Lower lobe of right lung (tissue), 2 donors: ENCODE results near the gene STK24. TPM values are rescaled to one million over a fixed set of nuclear protein-coding genes. Genes with fewer than 3 reads are reported as not detected.

Experiments used
- ATAC-seq, 2 donors: fragments of 200-7000 bp; cut with Tn5 transposase; one replicate each; pipeline ENCODE4 v1.9.1; 2020 to 2022; ENCODE audit warnings: mild to moderate bottlenecking in 2 of 2, moderate library complexity in 2 of 2
- DNase-seq: peaks from one replicate; pipeline ENCODE4 v3.0.0-alpha.2; 2020
- H3K27ac ChIP-seq: fragments of 200-600 bp; one replicate; pipeline ENCODE4 v1.8.0; 2022
- H3K27me3 ChIP-seq: fragments of 200-600 bp; one replicate; pipeline ENCODE4 v1.8.0; 2022; ENCODE audit warnings: low read depth
- H3K36me3 ChIP-seq: fragments of 200-600 bp; one replicate; pipeline ENCODE4 v1.8.0; 2022; ENCODE audit warnings: mild to moderate bottlenecking
- H3K4me1 ChIP-seq: fragments of 200-600 bp; one replicate; pipeline ENCODE4 v1.8.0; 2022
- H3K4me3 ChIP-seq: fragments of 200-600 bp; one replicate; pipeline ENCODE4 v1.8.0; 2022; ENCODE audit warnings: mild to moderate bottlenecking
- H3K9me3 ChIP-seq: fragments of 200-600 bp; one replicate; pipeline ENCODE4 v1.8.0; 2022
- CTCF ChIP-seq: fragments of 200-600 bp; IDR thresholded peaks from one replicate; pipeline ENCODE4 v1.8.0; 2022; ENCODE audit warnings: antibody characterized with exemption, mild to moderate bottlenecking
- intact Hi-C: fragments of 100-400 bp; cut with DNase I; formaldehyde crosslinking; loops from one replicate; pipeline ENCODE4 v1.11.0; 2022
- total RNA-seq: library from RNA; stranded (reverse); fragmentation: NEBNext Ultra II Directional; extraction: Animal tissue kit (Norgen Biotek cat#: 25700); gene quantifications from one replicate; pipeline ENCODE4 v1.2.1, GENCODE V29; 2021
- donor health status: DM: no; HTN: yes; CAD: no; lungs with severe emphysema.

STK24 gene
- total RNA-seq, 1 donor from 2014 or later: 94.5 TPM

DNA sequence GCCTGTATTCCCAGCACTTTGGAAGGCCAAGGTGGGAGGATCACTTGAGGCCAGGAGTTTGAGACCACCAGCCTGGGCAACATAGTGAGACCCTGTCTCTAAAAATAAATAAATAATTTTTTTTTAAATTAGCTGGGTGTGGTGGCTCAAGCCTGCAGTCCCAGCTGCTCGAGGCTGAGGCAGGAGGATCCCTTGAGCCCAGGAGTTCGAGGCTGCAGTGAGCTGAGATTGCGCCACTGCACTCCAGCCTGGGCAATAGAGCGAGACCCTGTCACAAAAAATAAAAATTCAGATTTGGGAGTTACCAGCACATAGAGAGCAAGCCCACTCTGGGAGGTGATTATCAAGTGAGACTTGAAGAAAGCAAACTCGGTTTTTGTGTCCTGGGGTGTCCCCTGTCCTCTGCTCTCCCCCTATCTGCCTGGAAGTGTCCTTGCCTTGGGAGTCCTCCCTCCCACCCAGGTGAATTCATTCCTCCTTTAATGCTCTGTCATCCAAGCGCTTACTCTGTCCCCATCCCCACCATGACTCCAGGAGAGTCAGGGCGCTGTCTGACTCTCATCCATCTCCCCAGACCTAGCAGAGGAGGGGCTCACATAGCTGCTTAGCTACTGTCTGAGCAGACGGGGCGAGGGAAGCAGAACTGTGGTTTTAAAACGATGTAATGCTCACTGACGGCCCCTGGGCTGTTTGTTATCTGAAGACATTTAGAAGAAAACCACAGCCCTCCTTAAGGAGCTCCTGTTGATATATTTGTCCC is 146.8 kb downstream of the STK24 start:
- no peak for ATAC-seq
- intact Hi-C loops: no loop called here
- Histone ChIP-seq H3K27me3 (no peaks in the 10 kb centered on the region), H3K4me3 (no peak overlapping the region), H3K9me3 (no peaks in the 10 kb centered on the region), H3K36me3 (peaks cover 49% of the 10 kb centered on the region), H3K4me1 (no peaks in the 10 kb centered on the region), H3K27ac (no peak overlapping the region)
- no peak for TF ChIP-seq CTCF
- DNase-seq: no peak

DNA sequence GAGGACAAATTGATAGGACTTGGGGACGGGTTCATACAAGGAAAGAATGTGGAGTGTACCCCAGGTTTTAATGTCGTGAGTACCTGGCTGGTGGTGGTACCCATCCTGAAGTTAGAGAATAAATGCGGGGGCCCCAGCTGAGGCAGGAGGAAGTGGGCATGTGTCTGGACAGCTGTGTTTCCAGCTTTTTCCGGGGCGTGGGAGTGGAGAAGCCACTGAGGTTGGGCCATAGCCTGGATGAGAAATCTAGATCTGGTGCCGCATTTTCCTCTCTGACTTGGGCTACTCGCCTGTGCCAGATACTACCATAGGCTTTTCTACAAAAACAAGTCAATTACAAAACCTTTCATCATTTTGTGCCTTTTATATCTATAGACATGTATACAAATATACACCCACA is 147.4 kb downstream of the STK24 start:
- H3K4me1 ChIP-seq: no peaks in the 10 kb centered on the region
- no peaks in the 10 kb centered on the region for H3K9me3 ChIP-seq
- no peak overlapping the region for H3K4me3 ChIP-seq
- TF ChIP-seq CTCF: no peak
- peaks cover 52% of the 10 kb centered on the region for H3K36me3 ChIP-seq
- H3K27ac ChIP-seq: no peak overlapping the region
- DNase-seq (no peak), ATAC-seq (no peak)
- intact Hi-C loops: no loop called here
- H3K27me3 ChIP-seq: no peaks in the 10 kb centered on the region

DNA sequence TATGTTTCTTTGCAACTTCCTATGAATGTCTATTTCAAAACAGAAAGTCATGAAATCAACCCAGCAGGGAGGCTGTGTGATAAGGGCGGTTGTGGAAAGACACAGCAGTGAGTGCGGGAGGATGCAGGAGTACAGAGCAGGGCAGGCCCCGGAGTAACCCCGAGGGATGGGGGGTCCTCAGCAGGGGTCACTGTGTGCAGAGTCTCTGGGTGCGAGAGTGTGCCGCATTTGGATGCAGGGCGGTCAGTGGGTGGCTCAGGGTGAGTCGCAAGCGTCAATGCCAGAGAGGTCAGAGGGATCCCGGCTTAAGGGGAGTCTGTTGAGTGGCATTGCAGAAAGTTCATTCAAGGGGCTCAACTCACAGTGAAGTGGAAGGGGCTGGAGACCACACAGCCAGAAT is 147.8 kb downstream of the STK24 start:
- ATAC-seq (no peak), DNase-seq (no peak)
- Histone ChIP-seq H3K9me3 (no peaks in the 10 kb centered on the region), H3K4me1 (no peaks in the 10 kb centered on the region), H3K27ac (no peak overlapping the region), H3K4me3 (no peak overlapping the region), H3K27me3 (no peaks in the 10 kb centered on the region), H3K36me3 (peaks cover 53% of the 10 kb centered on the region)
- no peak for TF ChIP-seq CTCF
- intact Hi-C loops: no loop called here

- Histone ChIP-seq H3K27ac (no peak overlapping the region), H3K27me3 (no peaks in the 10 kb centered on the region), H3K9me3 (no peaks in the 10 kb centered on the region), H3K36me3 (peaks cover 59% of the 10 kb centered on the region), H3K4me3 (no peak overlapping the region), H3K4me1 (no peaks in the 10 kb centered on the region)
- no peak for DNase-seq
- no peak for ATAC-seq
- TF ChIP-seq CTCF: no peak
- intact Hi-C loops: no loop called here
These were observed 148.5 kb downstream of the STK24 start for GRCh38 chr13:98428256-98428966.

DNA sequence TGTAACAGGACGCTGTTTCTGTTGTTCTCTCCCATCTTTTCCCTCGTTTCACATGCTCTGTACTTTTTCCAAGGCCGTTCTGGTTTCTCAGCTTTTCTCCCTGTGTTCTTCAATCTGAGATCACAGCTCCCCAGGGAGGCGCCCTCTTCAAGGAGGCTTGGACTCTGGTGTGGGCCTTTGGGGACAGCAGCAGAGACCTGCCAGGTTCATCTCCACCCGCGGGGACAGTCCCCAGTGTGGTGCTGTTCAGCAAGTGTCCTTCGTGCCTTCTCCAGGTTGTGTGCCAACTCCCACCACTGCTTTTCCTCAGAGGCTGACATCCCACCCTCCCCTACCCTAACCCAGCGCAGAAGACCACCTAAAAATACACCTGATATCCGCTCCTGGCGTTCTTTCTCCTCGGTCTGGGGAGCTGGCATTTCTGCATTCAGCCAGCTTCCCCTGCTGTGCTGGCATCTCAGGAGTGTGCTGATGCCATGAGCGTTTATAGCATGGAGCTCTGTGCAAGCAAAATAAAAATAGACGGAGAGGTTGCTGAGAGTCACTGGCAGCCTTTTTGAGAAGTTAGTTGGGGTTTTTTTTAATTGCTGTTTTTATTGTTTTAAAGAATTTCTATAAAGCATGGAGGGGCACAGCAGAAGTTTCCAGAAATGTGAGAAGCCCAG is 149.4 kb downstream of the STK24 start:
- H3K9me3 ChIP-seq: no peaks in the 10 kb centered on the region
- DNase-seq: peak; percentile 30
- no peaks in the 10 kb centered on the region for H3K4me1 ChIP-seq
- H3K4me3 ChIP-seq: no peak overlapping the region
- intact Hi-C loops: no loop called here
- no peak for ATAC-seq
- no peak overlapping the region for H3K27ac ChIP-seq
- H3K36me3 ChIP-seq: peaks cover 65% of the 10 kb centered on the region
- H3K27me3 ChIP-seq: no peaks in the 10 kb centered on the region
- TF ChIP-seq CTCF: no peak
